H9 (cell line): ENCODE results near the gene ATG14. TPM values are rescaled to one million over a fixed set of nuclear protein-coding genes. Genes with fewer than 3 reads are reported as not detected.

Experiments used
- DNase-seq: peaks from one replicate; pipeline ENCODE4 v3.0.0-alpha.2; 2017
- H2AFZ ChIP-seq: one replicate; pipeline ENCODE4 v1.6.1; 2013; ENCODE audit warnings: mild to moderate bottlenecking, low read length, control low read depth, moderate library complexity
- H2AK5ac ChIP-seq: 2 replicates; pipeline ENCODE4 v1.6.1; 2013; ENCODE audit warnings: low read length, control low read depth, mixed read lengths; ENCODE audit not compliant: insufficient read length
- H2BK120ac ChIP-seq: one replicate; pipeline ENCODE4 v1.6.1; 2013; ENCODE audit warnings: low read depth, mild to moderate bottlenecking, low read length, control low read depth, inconsistent platforms; ENCODE audit not compliant: poor library complexity, severe bottlenecking
- H2BK12ac ChIP-seq: 2 replicates; pipeline ENCODE4 v1.6.1; 2013; ENCODE audit warnings: low read length, control low read depth, mixed read lengths, low read depth; ENCODE audit not compliant: insufficient read length
- H2BK15ac ChIP-seq: 2 replicates; pipeline ENCODE4 v1.6.1; 2013; ENCODE audit warnings: low read depth, low read length, control low read depth
- H2BK20ac ChIP-seq: one replicate; pipeline ENCODE4 v1.6.1; 2013; ENCODE audit warnings: low read depth, mild to moderate bottlenecking, low read length, control low read depth, inconsistent platforms; ENCODE audit not compliant: poor library complexity, severe bottlenecking
- H2BK5ac ChIP-seq: 2 replicates; pipeline ENCODE4 v1.6.1; 2013; ENCODE audit warnings: low read length, control low read depth, mixed read lengths; ENCODE audit not compliant: insufficient read length
- H3K14ac ChIP-seq: 2 replicates; pipeline ENCODE4 v1.6.1; 2013; ENCODE audit warnings: low read length, control low read depth; ENCODE audit not compliant: insufficient read depth
- H3K18ac ChIP-seq: 2 replicates; pipeline ENCODE4 v1.6.1; 2013; ENCODE audit warnings: low read depth, mild to moderate bottlenecking, mixed read lengths, low read length, control low read depth; ENCODE audit not compliant: insufficient read length
- H3K23ac ChIP-seq: 2 replicates; pipeline ENCODE4 v1.6.1; 2013; ENCODE audit warnings: low read length, control low read depth, mixed read lengths, low read depth; ENCODE audit not compliant: insufficient read length
- H3K23me2 ChIP-seq: 2 replicates; pipeline ENCODE4 v1.6.1; 2013; ENCODE audit warnings: low read depth, mild to moderate bottlenecking, mixed read lengths, low read length, control low read depth; ENCODE audit not compliant: insufficient read length, poor library complexity, severe bottlenecking
- H3K27ac ChIP-seq: 2 replicates; pipeline ENCODE4 v1.5.1; 2013; ENCODE audit warnings: low read length, control low read depth, mixed read lengths, low read depth; ENCODE audit not compliant: insufficient read length
- H3K27me3 ChIP-seq: 2 replicates; pipeline ENCODE4 v1.6.1; 2013; ENCODE audit warnings: low read length, control low read depth, inconsistent platforms; ENCODE audit not compliant: insufficient read depth
- H3K4ac ChIP-seq: 2 replicates; pipeline ENCODE4 v1.6.1; 2013; ENCODE audit warnings: low read depth, mild to moderate bottlenecking, control low read depth, inconsistent platforms, low read length, moderate library complexity
- H3K4me1 ChIP-seq: 2 replicates; pipeline ENCODE4 v1.6.1; 2013; ENCODE audit warnings: low read length, control low read depth, inconsistent platforms; ENCODE audit not compliant: insufficient read depth
- H3K4me2 ChIP-seq: 2 replicates; pipeline ENCODE4 v1.6.1; 2013; ENCODE audit warnings: low read length, control low read depth, mixed read lengths; ENCODE audit not compliant: insufficient read length, insufficient read depth
- H3K56ac ChIP-seq: 2 replicates; pipeline ENCODE4 v1.6.1; 2013; ENCODE audit warnings: low read depth, mild to moderate bottlenecking, mixed read lengths, low read length, control low read depth; ENCODE audit not compliant: insufficient read length
- H3K79me1 ChIP-seq: 2 replicates; pipeline ENCODE4 v1.6.1; 2013; ENCODE audit warnings: low read depth, mild to moderate bottlenecking, moderate library complexity, low read length, control low read depth, inconsistent platforms; ENCODE audit not compliant: insufficient read depth, poor library complexity, severe bottlenecking
- H3K79me2 ChIP-seq: 2 replicates; pipeline ENCODE4 v1.6.1; 2013; ENCODE audit warnings: low read length, control low read depth, inconsistent platforms; ENCODE audit not compliant: insufficient read depth
- H3K9ac ChIP-seq: 2 replicates; pipeline ENCODE4 v1.6.1; 2013; ENCODE audit warnings: low read length, control low read depth, mixed read lengths; ENCODE audit not compliant: insufficient read length; ENCODE audit errors: extremely low read depth
- H3K9me3 ChIP-seq: one replicate; pipeline ENCODE4 v1.6.1; 2013; ENCODE audit warnings: low read depth, low read length, inconsistent platforms; ENCODE audit not compliant: control insufficient read depth
- H3T11ph ChIP-seq: one replicate; pipeline ENCODE4 v1.6.1; 2013; ENCODE audit warnings: mild to moderate bottlenecking, low read length, control low read depth, inconsistent platforms
- H4K20me1 ChIP-seq: one replicate; pipeline ENCODE4 v1.6.1; 2013; ENCODE audit not compliant: control insufficient read depth, insufficient read length, insufficient read depth
- H4K5ac ChIP-seq: 2 replicates; pipeline ENCODE4 v1.6.1; 2013; ENCODE audit warnings: low read depth, mild to moderate bottlenecking, mixed read lengths, low read length, control low read depth; ENCODE audit not compliant: insufficient read length
- H4K8ac ChIP-seq: replicated peaks from 2 replicates; pipeline ENCODE4 v1.6.1; 2013; ENCODE audit warnings: low read length, control low read depth, mixed read lengths, low read depth; ENCODE audit not compliant: insufficient read length
- H4K91ac ChIP-seq: 2 replicates; pipeline ENCODE4 v1.6.1; 2013; ENCODE audit warnings: low read depth, mild to moderate bottlenecking, moderate library complexity, mixed read lengths, low read length, control low read depth; ENCODE audit not compliant: insufficient read length
- H3K27ac Mint-ChIP-seq, 3 experiments: 2 replicates in 2 of 3; 3 replicates in 1 of 3; pipeline ENCODE4 v1.8.0; 2020 to 2021; ENCODE audit warnings: mixed read lengths in 3 of 3, mild to moderate bottlenecking in 1 of 3, moderate library complexity in 1 of 3
- H3K27me3 Mint-ChIP-seq: 2 replicates; pipeline ENCODE4 v1.8.0; 2021; ENCODE audit warnings: low read depth, mild to moderate bottlenecking, moderate library complexity, mixed read lengths
- H3K36me3 Mint-ChIP-seq, 3 experiments: 2 replicates in 2 of 3; 3 replicates in 1 of 3; pipeline ENCODE4 v1.8.0; 2020 to 2021; ENCODE audit warnings: low read depth in 3 of 3, mixed read lengths in 3 of 3; ENCODE audit not compliant: insufficient read depth in 1 of 3
- H3K4me1 Mint-ChIP-seq, 2 experiments: 2 replicates each; pipeline ENCODE4 v1.8.0; 2020; ENCODE audit warnings: mixed read lengths in 2 of 2
- H3K4me3 Mint-ChIP-seq, 2 experiments: 2 replicates in 1 of 2; 3 replicates in 1 of 2; pipeline ENCODE4 v1.8.0; 2020 to 2021; ENCODE audit warnings: mild to moderate bottlenecking in 2 of 2, mixed read lengths in 2 of 2, moderate library complexity in 1 of 2
- H3K9me3 Mint-ChIP-seq, 2 experiments: 2 replicates in 1 of 2; 3 replicates in 1 of 2; pipeline ENCODE4 v1.8.0; 2020; ENCODE audit warnings: mild to moderate bottlenecking in 2 of 2, mixed read lengths in 2 of 2, moderate library complexity in 1 of 2
- CTCF ChIP-seq: fragments of 200-600 bp; sonication (generic); conservative IDR thresholded peaks from 3 replicates; pipeline ENCODE4 v1.8.0; 2021; ENCODE audit warnings: antibody characterized with exemption, mild to moderate bottlenecking
- WGBS: extraction: QIAGEN DNeasy Blood & Tissue Kit; methylation state at CpG from one replicate; pipeline ENCODE4 v1.1.7; 2013; ENCODE audit warnings: missing lambda C conversion rate, low lambda C conversion rate, mixed read lengths; ENCODE audit not compliant: insufficient read length; ENCODE audit errors: extremely low coverage; 5-methylcytosine and 5-hydroxymethylcytosine counted together
- total RNA-seq: library from RNA; stranded (reverse); gene quantifications from 2 replicates; pipeline ENCODE4 v1.2.1, GENCODE V29; 2021

ATG14 gene
- total RNA-seq, 1 experiment from 2014 or later, result 13.6 TPM

DNA sequence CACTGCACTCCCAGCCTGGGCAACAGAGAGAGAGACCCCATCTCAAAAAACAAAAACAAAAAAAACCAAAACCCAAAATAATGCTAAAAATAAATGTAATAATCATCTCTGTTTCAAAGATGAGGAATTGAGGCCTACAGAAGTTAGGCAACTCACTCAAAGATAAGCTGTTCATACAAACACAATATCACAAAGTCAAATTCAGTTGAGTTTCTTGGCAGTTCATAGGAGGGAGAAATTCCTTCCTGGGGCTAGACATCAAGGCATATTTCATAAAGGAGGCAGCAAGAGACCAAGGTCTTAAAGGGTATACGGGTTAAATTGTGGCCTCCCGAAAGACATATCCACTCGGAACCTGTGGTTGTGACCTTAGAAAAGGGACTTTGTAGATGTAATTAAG is 37.5 kb upstream of the ATG14 start:
- Histone ChIP-seq H3K4ac (no peak overlapping the region), H3K4me1 (no peaks in the 10 kb centered on the region), H3K18ac (no peak overlapping the region), H4K5ac (no peak overlapping the region), H2BK120ac (no peak overlapping the region), H3K79me2 (no peaks in the 10 kb centered on the region), H3K4me2 (no peak overlapping the region), H2BK15ac (no peak overlapping the region), H3K9ac (no peak overlapping the region), H3K27ac (no peak overlapping the region), H3T11ph (no peak overlapping the region), H4K8ac (no peak overlapping the region), H3K14ac (no peak overlapping the region), H2BK12ac (no peak overlapping the region), H3K9me3 (no peaks in the 10 kb centered on the region), H3K23ac (no peak overlapping the region), H2AK5ac (no peak overlapping the region), H3K79me1 (no peaks in the 10 kb centered on the region), H4K91ac (no peak overlapping the region), H2BK20ac (no peak overlapping the region), H2AFZ (no peak overlapping the region), H4K20me1 (no peaks in the 10 kb centered on the region), H2BK5ac (no peak overlapping the region), H3K27me3 (no peaks in the 10 kb centered on the region), H3K56ac (no peak overlapping the region), H3K23me2 (no peaks in the 10 kb centered on the region)
- Mint-ChIP-seq H3K27me3 (peaks cover 2% of the 10 kb centered on the region; the same call in 1 of the 2 replicates), H3K4me1 (peaks cover 5 to 15% of the 10 kb centered on the region in 2 experiments), H3K36me3 (no peaks in the 10 kb centered on the region), H3K9me3 (no peaks in the 10 kb centered on the region), H3K4me3 (no peak overlapping the region), H3K27ac (no peak overlapping the region; a peak in 1 of 7 replicates)
- no CpG with 5 or more reads among the region's 3 CpGs for WGBS
- TF ChIP-seq CTCF, result no peak
- DNase-seq, result no peak
